Breast epithelium (tissue), 3 donors: ENCODE results near the gene SIGLEC5.

Source experiments
- POLR2A ChIP-seq: fragments of 450-650 bp; IDR thresholded peaks from one replicate; pipeline ENCODE4 v1.6.1; 2016; ENCODE audit warnings: antibody characterized with exemption, mild to moderate bottlenecking, moderate library complexity
- POLR2AphosphoS5 ChIP-seq, 3 donors: sonication (generic); formaldehyde crosslinking; IDR thresholded peaks; one replicate each; pipeline ENCODE4 v1.6.1; 2017; ENCODE audit warnings: antibody characterized with exemption in 3 of 3
- TF ChIP-seq, protein P1 (sequence below), 3 donors: fragments of 450-650 bp; IDR thresholded peaks; one replicate each; pipeline ENCODE4 v1.5.1; 2016 to 2017; ENCODE audit warnings: antibody characterized with exemption in 3 of 3, mild to moderate bottlenecking in 3 of 3, moderate library complexity in 3 of 3

DNA sequence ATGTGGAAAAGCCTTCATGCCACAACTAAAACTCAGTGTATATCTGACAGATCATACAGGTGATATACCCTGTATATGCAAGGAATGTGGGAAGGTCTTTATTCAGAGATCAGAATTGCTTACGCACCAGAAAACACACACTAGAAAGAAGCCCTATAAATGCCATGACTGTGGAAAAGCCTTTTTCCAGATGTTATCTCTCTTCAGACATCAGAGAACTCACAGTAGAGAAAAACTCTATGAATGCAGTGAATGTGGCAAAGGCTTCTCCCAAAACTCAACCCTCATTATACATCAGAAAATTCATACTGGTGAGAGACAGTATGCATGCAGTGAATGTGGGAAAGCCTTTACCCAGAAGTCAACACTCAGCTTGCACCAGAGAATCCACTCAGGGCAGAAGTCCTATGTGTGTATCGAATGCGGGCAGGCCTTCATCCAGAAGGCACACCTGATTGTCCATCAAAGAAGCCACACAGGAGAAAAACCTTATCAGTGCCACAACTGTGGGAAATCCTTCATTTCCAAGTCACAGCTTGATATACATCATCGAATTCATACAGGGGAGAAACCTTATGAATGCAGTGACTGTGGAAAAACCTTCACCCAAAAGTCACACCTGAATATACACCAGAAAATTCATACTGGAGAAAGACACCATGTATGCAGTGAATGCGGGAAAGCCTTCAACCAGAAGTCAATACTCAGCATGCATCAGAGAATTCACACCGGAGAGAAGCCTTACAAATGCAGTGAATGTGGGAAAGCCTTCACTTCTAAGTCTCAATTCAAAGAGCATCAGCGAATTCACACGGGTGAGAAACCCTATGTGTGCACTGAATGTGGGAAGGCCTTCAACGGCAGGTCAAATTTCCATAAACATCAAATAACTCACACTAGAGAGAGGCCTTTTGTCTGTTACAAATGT lies 42.7 kb downstream of the SIGLEC5 start:
- TF ChIP-seq, protein P1, sequence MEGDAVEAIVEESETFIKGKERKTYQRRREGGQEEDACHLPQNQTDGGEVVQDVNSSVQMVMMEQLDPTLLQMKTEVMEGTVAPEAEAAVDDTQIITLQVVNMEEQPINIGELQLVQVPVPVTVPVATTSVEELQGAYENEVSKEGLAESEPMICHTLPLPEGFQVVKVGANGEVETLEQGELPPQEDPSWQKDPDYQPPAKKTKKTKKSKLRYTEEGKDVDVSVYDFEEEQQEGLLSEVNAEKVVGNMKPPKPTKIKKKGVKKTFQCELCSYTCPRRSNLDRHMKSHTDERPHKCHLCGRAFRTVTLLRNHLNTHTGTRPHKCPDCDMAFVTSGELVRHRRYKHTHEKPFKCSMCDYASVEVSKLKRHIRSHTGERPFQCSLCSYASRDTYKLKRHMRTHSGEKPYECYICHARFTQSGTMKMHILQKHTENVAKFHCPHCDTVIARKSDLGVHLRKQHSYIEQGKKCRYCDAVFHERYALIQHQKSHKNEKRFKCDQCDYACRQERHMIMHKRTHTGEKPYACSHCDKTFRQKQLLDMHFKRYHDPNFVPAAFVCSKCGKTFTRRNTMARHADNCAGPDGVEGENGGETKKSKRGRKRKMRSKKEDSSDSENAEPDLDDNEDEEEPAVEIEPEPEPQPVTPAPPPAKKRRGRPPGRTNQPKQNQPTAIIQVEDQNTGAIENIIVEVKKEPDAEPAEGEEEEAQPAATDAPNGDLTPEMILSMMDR (IDR thresholded peaks at IDR 0.05) = no peak
- no peak for TF ChIP-seq POLR2A
- no peak for TF ChIP-seq POLR2AphosphoS5 (IDR thresholded peaks at IDR 0.05)
